Astrocyte (in vitro differentiated cells and primary cell): ENCODE measurements around the gene CAMKMT. TPM values are rescaled to one million over a fixed set of nuclear protein-coding genes. Genes with fewer than 3 reads are reported as not detected.

Experiments
- DNase-seq: peaks from one replicate; pipeline ENCODE4 v3.0.0-alpha.2; 2010; ENCODE audit warnings: low read depth
- FAIRE-seq: peaks from 2 replicates; lab custom pipeline; 2011; peaks lifted over from hg19 to GRCh38; lab: Jason Lieb, UNC
- H2AFZ ChIP-seq: 2 replicates; pipeline ENCODE4 v1.6.0; 2012; ENCODE audit warnings: low read depth, low read length, inconsistent platforms
- H3K27ac ChIP-seq: 2 replicates; pipeline ENCODE4 v1.5.1; 2011; ENCODE audit warnings: low read depth, low read length, inconsistent platforms
- H3K27me3 ChIP-seq: 2 replicates; pipeline ENCODE4 v1.6.0; 2011; ENCODE audit warnings: low read length, inconsistent platforms; ENCODE audit not compliant: insufficient read depth
- H3K36me3 ChIP-seq: 2 replicates; pipeline ENCODE4 v1.5.1; 2011; ENCODE audit warnings: low read length, inconsistent platforms; ENCODE audit not compliant: insufficient read depth
- H3K4me1 ChIP-seq: 2 replicates; pipeline ENCODE4 v1.5.1; 2011; ENCODE audit warnings: low read length, inconsistent platforms; ENCODE audit not compliant: insufficient read depth
- H3K4me2 ChIP-seq: 2 replicates; pipeline ENCODE4 v1.6.0; 2012; ENCODE audit warnings: low read length, inconsistent platforms
- H3K4me3 ChIP-seq: 2 replicates; pipeline ENCODE4 v1.5.1; 2011; ENCODE audit warnings: low read depth, mild to moderate bottlenecking, low read length, inconsistent platforms; ENCODE audit not compliant: insufficient read depth
- H3K79me2 ChIP-seq: 2 replicates; pipeline ENCODE4 v1.6.0; 2012; ENCODE audit warnings: mild to moderate bottlenecking, low read length, inconsistent platforms; ENCODE audit not compliant: insufficient read depth
- H3K9ac ChIP-seq: 2 replicates; pipeline ENCODE4 v1.6.0; 2012; ENCODE audit warnings: mild to moderate bottlenecking, low read length, inconsistent platforms
- H3K9me3 ChIP-seq: 2 replicates; pipeline ENCODE4 v1.5.1; 2012; ENCODE audit warnings: low read depth, mild to moderate bottlenecking, low read length, inconsistent platforms; ENCODE audit not compliant: insufficient read depth
- H4K20me1 ChIP-seq: 2 replicates; pipeline ENCODE4 v1.6.0; 2012; ENCODE audit warnings: low read length, inconsistent platforms; ENCODE audit not compliant: insufficient read depth
- H3K27ac Mint-ChIP-seq: one replicate; pipeline ENCODE4 v1.8.0; 2021; ENCODE audit warnings: mild to moderate bottlenecking, mixed read lengths; ENCODE audit not compliant: unreplicated experiment
- H3K27me3 Mint-ChIP-seq: one replicate; pipeline ENCODE4 v1.8.0; 2021; ENCODE audit warnings: low read depth, mixed read lengths; ENCODE audit not compliant: unreplicated experiment
- H3K36me3 Mint-ChIP-seq: one replicate; pipeline ENCODE4 v1.8.0; 2021; ENCODE audit warnings: low read depth, mixed read lengths; ENCODE audit not compliant: unreplicated experiment
- H3K4me1 Mint-ChIP-seq: one replicate; pipeline ENCODE4 v1.8.0; 2021; ENCODE audit warnings: low read depth, mixed read lengths; ENCODE audit not compliant: unreplicated experiment
- H3K4me3 Mint-ChIP-seq: one replicate; pipeline ENCODE4 v1.8.0; 2021; ENCODE audit warnings: mild to moderate bottlenecking, moderate library complexity, mixed read lengths; ENCODE audit not compliant: unreplicated experiment
- H3K9me3 Mint-ChIP-seq: one replicate; pipeline ENCODE4 v1.8.0; 2021; ENCODE audit warnings: mild to moderate bottlenecking, mixed read lengths; ENCODE audit not compliant: unreplicated experiment
- EZH2 ChIP-seq: IDR thresholded peaks from 2 replicates; pipeline ENCODE4 v1.6.1; 2012; ENCODE audit warnings: mild to moderate bottlenecking, low read length, inconsistent platforms; ENCODE audit not compliant: insufficient read depth
- total RNA-seq: library from RNA; stranded (reverse); gene quantifications from 2 replicates; pipeline ENCODE4 v1.2.1, GENCODE V29; 2021
- TF ChIP-seq, protein P1 (sequence below): IDR thresholded peaks from 2 replicates; pipeline ENCODE4 v1.5.1; 2011; ENCODE audit warnings: low read depth, mild to moderate bottlenecking, inconsistent platforms, low read length, moderate library complexity; ENCODE audit not compliant: insufficient read depth

The CAMKMT gene
- total RNA-seq, 1 donor from 2014 or later = 9.3 TPM

- Histone ChIP-seq H3K9ac (no peak overlapping the region), H3K36me3 (no peaks in the 10 kb centered on the region), H4K20me1 (no peaks in the 10 kb centered on the region), H3K4me3 (no peak overlapping the region), H3K27me3 (no peaks in the 10 kb centered on the region), H3K27ac (no peak overlapping the region), H3K9me3 (no peaks in the 10 kb centered on the region), H2AFZ (no peak overlapping the region), H3K4me2 (no peak overlapping the region), H3K4me1 (peaks cover 4% of the 10 kb centered on the region), H3K79me2 (no peaks in the 10 kb centered on the region)
- TF ChIP-seq EZH2 = no peak
- TF ChIP-seq, protein P1, sequence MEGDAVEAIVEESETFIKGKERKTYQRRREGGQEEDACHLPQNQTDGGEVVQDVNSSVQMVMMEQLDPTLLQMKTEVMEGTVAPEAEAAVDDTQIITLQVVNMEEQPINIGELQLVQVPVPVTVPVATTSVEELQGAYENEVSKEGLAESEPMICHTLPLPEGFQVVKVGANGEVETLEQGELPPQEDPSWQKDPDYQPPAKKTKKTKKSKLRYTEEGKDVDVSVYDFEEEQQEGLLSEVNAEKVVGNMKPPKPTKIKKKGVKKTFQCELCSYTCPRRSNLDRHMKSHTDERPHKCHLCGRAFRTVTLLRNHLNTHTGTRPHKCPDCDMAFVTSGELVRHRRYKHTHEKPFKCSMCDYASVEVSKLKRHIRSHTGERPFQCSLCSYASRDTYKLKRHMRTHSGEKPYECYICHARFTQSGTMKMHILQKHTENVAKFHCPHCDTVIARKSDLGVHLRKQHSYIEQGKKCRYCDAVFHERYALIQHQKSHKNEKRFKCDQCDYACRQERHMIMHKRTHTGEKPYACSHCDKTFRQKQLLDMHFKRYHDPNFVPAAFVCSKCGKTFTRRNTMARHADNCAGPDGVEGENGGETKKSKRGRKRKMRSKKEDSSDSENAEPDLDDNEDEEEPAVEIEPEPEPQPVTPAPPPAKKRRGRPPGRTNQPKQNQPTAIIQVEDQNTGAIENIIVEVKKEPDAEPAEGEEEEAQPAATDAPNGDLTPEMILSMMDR = no peak
- DNase-seq (no peak), FAIRE-seq (no peak)
- Mint-ChIP-seq H3K27me3 (no peaks in the 10 kb centered on the region), H3K4me1 (peaks cover 4% of the 10 kb centered on the region), H3K27ac (no peak overlapping the region), H3K9me3 (no peaks in the 10 kb centered on the region), H3K36me3 (no peaks in the 10 kb centered on the region), H3K4me3 (no peak overlapping the region)
Observed at GRCh38 chr2:44745922-44746766, 384.4 kb downstream of the CAMKMT start.

DNA sequence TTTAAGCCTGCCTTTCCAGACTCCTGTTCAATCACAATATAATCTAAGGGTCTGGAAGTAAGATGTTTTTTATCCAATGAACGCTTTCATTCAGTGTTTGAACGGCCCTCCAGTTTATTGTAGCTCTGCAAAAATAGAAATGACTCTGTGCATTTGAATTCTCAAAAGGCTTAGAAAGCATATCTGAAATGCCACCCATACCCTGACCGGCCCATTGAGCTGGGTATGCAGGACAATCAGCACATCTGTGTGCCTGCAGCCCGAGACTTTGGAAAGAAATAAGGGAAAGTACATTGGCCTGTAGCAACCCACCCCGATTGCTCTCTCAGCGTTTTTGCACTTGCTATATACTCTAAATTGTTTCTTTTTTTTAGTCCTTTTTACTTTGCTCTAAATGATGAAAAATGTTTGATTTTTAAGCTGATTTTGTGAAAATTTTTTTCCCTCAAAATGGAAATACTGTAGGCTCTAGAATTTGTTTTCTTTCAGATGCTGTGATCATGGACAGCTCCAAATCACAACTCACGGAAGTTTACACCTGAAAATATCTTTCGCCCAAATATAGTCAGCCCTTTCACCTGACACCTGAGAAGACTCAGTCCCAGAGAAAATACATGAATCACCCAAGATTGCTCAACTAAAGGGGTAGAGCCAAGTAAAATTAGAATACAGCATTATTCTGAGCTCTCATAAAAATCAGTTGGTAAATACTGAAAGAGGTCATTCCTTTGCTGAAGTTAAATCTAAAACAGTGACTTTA, 385.3 kb downstream of the CAMKMT start:
- Histone ChIP-seq H3K27me3 (no peaks in the 10 kb centered on the region), H3K9ac (no peak overlapping the region), H3K27ac (no peak overlapping the region), H2AFZ (no peak overlapping the region), H3K4me2 (no peak overlapping the region), H3K4me1 (no peaks in the 10 kb centered on the region), H3K4me3 (no peak overlapping the region), H4K20me1 (no peaks in the 10 kb centered on the region), H3K36me3 (no peaks in the 10 kb centered on the region), H3K9me3 (no peaks in the 10 kb centered on the region), H3K79me2 (no peaks in the 10 kb centered on the region)
- no peak for TF ChIP-seq EZH2
- TF ChIP-seq, protein P1 = no peak
- no peaks in the 10 kb centered on the region for H3K4me1 Mint-ChIP-seq
- H3K27ac Mint-ChIP-seq = no peak overlapping the region
- H3K9me3 Mint-ChIP-seq = peaks cover 5% of the 10 kb centered on the region
- no peaks in the 10 kb centered on the region for H3K27me3 Mint-ChIP-seq
- FAIRE-seq = no peak
- H3K4me3 Mint-ChIP-seq = no peak overlapping the region
- DNase-seq = no peak
- H3K36me3 Mint-ChIP-seq = no peaks in the 10 kb centered on the region
